SU-DHL-6 (cell line): ENCODE measurements around the gene ACOT8.

Experiments
- CTCF ChIP-seq: fragments of 200-600 bp; sonication (generic); IDR thresholded peaks from one replicate; pipeline ENCODE4 v1.5.1; 2017; ENCODE audit warnings: antibody characterized with exemption, mild to moderate bottlenecking, low read length, moderate library complexity; ENCODE audit not compliant: insufficient read depth, poor library complexity, severe bottlenecking
- EZH2phosphoT487 ChIP-seq: fragments of 200-600 bp; sonication (generic), shearing (Covaris generic); conservative IDR thresholded peaks from 2 replicates; pipeline ENCODE4 v1.6.1; 2018; ENCODE audit warnings: mild to moderate bottlenecking, antibody characterized with exemption, low read length, moderate library complexity, mixed read lengths

GRCh38 chr20:45857882-45858216 is 657 bp upstream of the ACOT8 start:
- no peak for TF ChIP-seq CTCF
- TF ChIP-seq EZH2phosphoT487: no peak
